Measurements from ENCODE around the gene ZNF879.

DNA sequence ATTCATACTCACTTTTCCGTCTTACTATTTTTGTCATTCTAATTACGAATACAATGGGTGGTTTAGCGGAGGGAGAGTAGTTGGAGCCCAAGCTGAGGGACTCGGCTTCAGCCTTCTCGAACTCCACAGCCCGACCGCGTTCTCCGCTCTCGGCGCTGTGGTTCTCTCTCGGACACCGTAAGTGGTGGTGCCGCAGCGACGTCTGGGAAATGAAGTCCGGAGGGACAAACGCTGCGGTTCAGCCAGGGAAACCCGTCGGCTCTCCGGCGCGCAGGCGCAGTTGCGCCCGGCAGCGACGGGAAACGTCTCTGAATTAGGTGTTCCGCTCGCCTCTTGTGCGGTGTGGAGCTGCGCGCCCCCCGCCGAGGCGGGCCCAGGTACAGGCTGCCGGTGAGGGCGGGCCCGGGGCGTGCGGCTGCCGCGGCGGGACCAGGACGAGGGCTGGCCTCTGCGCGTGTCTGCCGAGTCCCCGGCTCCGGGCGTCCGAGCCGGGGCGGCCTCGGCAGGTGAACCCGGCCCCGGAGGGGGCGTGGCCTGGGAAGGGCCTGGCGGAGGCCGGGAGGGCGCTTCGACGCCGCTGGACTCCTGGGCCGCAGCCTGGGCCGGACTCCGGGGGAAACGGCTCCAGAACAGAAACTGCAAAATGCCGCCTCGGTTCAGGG lies at the start of gene ZNF879:
- TF ChIP-seq, protein P1, sequence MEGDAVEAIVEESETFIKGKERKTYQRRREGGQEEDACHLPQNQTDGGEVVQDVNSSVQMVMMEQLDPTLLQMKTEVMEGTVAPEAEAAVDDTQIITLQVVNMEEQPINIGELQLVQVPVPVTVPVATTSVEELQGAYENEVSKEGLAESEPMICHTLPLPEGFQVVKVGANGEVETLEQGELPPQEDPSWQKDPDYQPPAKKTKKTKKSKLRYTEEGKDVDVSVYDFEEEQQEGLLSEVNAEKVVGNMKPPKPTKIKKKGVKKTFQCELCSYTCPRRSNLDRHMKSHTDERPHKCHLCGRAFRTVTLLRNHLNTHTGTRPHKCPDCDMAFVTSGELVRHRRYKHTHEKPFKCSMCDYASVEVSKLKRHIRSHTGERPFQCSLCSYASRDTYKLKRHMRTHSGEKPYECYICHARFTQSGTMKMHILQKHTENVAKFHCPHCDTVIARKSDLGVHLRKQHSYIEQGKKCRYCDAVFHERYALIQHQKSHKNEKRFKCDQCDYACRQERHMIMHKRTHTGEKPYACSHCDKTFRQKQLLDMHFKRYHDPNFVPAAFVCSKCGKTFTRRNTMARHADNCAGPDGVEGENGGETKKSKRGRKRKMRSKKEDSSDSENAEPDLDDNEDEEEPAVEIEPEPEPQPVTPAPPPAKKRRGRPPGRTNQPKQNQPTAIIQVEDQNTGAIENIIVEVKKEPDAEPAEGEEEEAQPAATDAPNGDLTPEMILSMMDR (IDR thresholded peaks at IDR 0.05; ENCODE audit: insufficient read depth, low read length), result no peak
- peak; percentile 54; the same call in 1 of the 2 replicates for TF ChIP-seq POLR2AphosphoS5 (IDR thresholded peaks at IDR 0.05; ENCODE audit: low read depth)
- TF ChIP-seq GABPA (IDR thresholded peaks at IDR 0.05; ENCODE audit: low read depth), result 0 out of 2 replicates have a peak, but pooled peaks have one; percentile 8
